Hepatocyte (in vitro differentiated cells): ENCODE data around the gene CDC42BPA. TPM values are rescaled to one million over a fixed set of nuclear protein-coding genes. Genes with fewer than 3 reads are reported as not detected.

Experiments used
- DNase-seq: peaks from one replicate; pipeline ENCODE4 v3.0.0-alpha.2; 2016; ENCODE audit warnings: low spot score
- H2AFZ ChIP-seq: fragments of 200-600 bp; sonication (generic); 2 replicates; pipeline ENCODE4 v1.6.0; 2016; ENCODE audit warnings: antibody characterized with exemption, mild to moderate bottlenecking
- H3K27ac ChIP-seq: fragments of 200-600 bp; sonication (generic); 2 replicates; pipeline ENCODE4 v1.5.1; 2016; ENCODE audit warnings: mild to moderate bottlenecking
- H3K27me3 ChIP-seq: fragments of 200-600 bp; sonication (generic); 2 replicates; pipeline ENCODE4 v1.6.1; 2016
- H3K36me3 ChIP-seq: fragments of 200-600 bp; sonication (generic); replicated peaks from 2 replicates; pipeline ENCODE4 v1.5.1; 2016; ENCODE audit warnings: low read depth; ENCODE audit not compliant: insufficient read depth
- H3K4me1 ChIP-seq: fragments of 200-600 bp; sonication (generic); 2 replicates; pipeline ENCODE4 v1.5.1; 2016; ENCODE audit warnings: mild to moderate bottlenecking, moderate library complexity; ENCODE audit not compliant: insufficient read depth
- H3K4me2 ChIP-seq: fragments of 200-600 bp; sonication (generic); 2 replicates; pipeline ENCODE4 v1.6.0; 2016
- H3K4me3 ChIP-seq: fragments of 200-600 bp; sonication (generic); 2 replicates; pipeline ENCODE4 v1.5.1; 2016; ENCODE audit warnings: mild to moderate bottlenecking
- H3K79me2 ChIP-seq: fragments of 200-600 bp; sonication (generic); 2 replicates; pipeline ENCODE4 v1.6.0; 2017; ENCODE audit warnings: mild to moderate bottlenecking
- H3K9me2 ChIP-seq: fragments of 200-600 bp; sonication (generic); replicated peaks from 2 replicates; pipeline ENCODE4 v1.6.0; 2017; ENCODE audit warnings: mild to moderate bottlenecking; ENCODE audit not compliant: insufficient read depth
- H3K9me3 ChIP-seq: fragments of 200-600 bp; sonication (generic); 2 replicates; pipeline ENCODE4 v1.5.1; 2016; ENCODE audit warnings: low read depth, mild to moderate bottlenecking
- H4K20me1 ChIP-seq: fragments of 200-600 bp; sonication (generic); 2 replicates; pipeline ENCODE4 v1.6.0; 2016; ENCODE audit warnings: mild to moderate bottlenecking; ENCODE audit not compliant: insufficient read depth, poor library complexity, severe bottlenecking
- EZH2 ChIP-seq: fragments of 200-600 bp; sonication (generic); IDR thresholded peaks from 2 replicates; pipeline ENCODE4 v1.6.1; 2016; ENCODE audit warnings: antibody characterized with exemption, mild to moderate bottlenecking, borderline replicate concordance
- EZH2phosphoT487 ChIP-seq: fragments of 200-600 bp; sonication (generic); IDR thresholded peaks from one replicate; pipeline ENCODE4 v1.6.1; 2018; ENCODE audit warnings: antibody characterized with exemption, mild to moderate bottlenecking, low read depth, moderate library complexity; ENCODE audit not compliant: unreplicated experiment, severe bottlenecking
- WGBS: methylation state at CpG from one replicate; pipeline ENCODE4 v1.1.6; 2016; ENCODE audit warnings: low lambda C conversion rate; ENCODE audit errors: missing lambda C conversion rate; 5-methylcytosine and 5-hydroxymethylcytosine counted together
- polyA plus RNA-seq: library from polyadenylated mRNA; unstranded; fragments of >200 nt; fragmentation: Nextera tagmentation; extraction: Ambion mirVana; gene quantifications from 2 replicates; pipeline ENCODE4 v1.2.1, GENCODE V29; 2016
- total RNA-seq: library from RNA; depleted of rRNA; stranded (reverse); fragments of >200 nt; gene quantifications from 2 replicates; pipeline ENCODE4 v1.2.3, GENCODE V29; 2014
- TF ChIP-seq, protein P1 (sequence below): fragments of 200-600 bp; sonication (generic); IDR thresholded peaks from 2 replicates; pipeline ENCODE4 v1.5.1; 2016; ENCODE audit warnings: antibody characterized with exemption, mild to moderate bottlenecking; ENCODE audit not compliant: poor library complexity

CDC42BPA gene
- total and polyA plus RNA-seq, 2 experiments from 2014 or later, result 24.5 to 40.9 TPM

DNA sequence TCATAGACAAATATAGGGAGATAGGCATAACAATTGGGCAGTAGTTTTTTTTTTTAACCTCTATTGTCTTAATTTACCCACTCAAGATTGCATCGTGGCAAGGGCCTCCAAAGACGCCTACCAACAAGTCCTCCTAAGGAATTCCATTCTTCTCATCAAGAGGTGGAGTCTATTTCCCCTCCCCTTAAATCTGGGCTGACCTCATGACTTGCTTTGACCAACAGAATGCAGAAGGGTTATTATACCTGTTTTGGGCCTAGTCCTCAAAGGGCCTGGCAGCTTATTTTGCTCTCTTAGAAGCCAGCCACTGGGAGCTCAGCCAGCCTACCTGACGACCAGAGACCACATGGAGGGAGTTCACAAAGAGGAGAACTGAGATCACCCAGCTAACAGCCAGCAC is 285.9 kb downstream of the CDC42BPA start:
- Histone ChIP-seq H3K4me2 (no peak overlapping the region), H3K9me3 (no peaks in the 10 kb centered on the region), H3K4me1 (no peaks in the 10 kb centered on the region), H3K79me2 (no peaks in the 10 kb centered on the region), H3K27me3 (no peaks in the 10 kb centered on the region), H3K27ac (no peak overlapping the region), H2AFZ (no peak overlapping the region), H4K20me1 (no peaks in the 10 kb centered on the region), H3K9me2 (no peaks in the 10 kb centered on the region), H3K36me3 (no peaks in the 10 kb centered on the region), H3K4me3 (no peak overlapping the region)
- TF ChIP-seq EZH2, result no peak
- no peak for TF ChIP-seq EZH2phosphoT487
- TF ChIP-seq, protein P1, sequence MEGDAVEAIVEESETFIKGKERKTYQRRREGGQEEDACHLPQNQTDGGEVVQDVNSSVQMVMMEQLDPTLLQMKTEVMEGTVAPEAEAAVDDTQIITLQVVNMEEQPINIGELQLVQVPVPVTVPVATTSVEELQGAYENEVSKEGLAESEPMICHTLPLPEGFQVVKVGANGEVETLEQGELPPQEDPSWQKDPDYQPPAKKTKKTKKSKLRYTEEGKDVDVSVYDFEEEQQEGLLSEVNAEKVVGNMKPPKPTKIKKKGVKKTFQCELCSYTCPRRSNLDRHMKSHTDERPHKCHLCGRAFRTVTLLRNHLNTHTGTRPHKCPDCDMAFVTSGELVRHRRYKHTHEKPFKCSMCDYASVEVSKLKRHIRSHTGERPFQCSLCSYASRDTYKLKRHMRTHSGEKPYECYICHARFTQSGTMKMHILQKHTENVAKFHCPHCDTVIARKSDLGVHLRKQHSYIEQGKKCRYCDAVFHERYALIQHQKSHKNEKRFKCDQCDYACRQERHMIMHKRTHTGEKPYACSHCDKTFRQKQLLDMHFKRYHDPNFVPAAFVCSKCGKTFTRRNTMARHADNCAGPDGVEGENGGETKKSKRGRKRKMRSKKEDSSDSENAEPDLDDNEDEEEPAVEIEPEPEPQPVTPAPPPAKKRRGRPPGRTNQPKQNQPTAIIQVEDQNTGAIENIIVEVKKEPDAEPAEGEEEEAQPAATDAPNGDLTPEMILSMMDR, result no peak
- 74% methylated on average over 3 of the region's 3 CpGs for WGBS
- DNase-seq, result no peak

DNA sequence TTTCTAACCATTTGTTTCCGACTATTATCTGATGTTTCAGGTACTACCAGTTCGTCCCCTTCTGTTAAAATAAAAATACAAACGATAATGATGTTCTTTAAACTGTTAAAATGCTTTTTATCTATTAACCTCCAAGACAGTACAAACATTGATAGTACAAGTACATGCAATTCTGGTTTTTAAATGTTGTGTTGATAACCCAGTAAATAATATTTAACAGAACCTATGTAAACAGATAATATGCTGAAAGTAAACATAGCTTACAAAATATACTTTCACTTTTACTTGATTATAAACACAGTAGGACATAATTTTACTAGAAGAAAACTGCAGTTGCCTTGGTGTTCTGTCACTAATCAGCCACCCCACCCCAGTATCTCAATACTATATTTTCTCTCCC is 301.3 kb downstream of the CDC42BPA start:
- no peak overlapping the region for H3K27ac ChIP-seq

DNA sequence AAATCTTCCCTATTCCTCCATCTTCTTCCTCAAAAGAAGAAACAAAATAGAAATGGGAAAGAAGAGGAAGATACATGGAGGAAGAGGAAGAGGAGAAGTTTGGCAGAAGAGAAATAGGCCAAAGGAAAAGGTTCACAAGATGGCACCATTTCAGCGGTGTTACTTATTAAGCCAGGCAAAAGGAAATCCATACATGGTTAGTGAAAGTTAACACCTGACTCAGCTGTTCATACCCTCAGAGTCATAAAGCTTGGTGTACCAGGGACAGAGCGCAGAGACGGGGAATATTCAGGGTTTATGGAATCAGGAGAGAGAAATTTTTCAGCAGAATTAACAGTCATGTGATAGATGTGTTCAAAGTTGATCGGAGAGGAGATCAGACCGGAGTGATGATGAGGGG is 307.6 kb downstream of the CDC42BPA start:
- no peak overlapping the region for H2AFZ ChIP-seq
- no peak overlapping the region for H3K4me2 ChIP-seq
- no peaks in the 10 kb centered on the region for H3K4me1 ChIP-seq
- no peaks in the 10 kb centered on the region for H3K9me3 ChIP-seq
- H3K79me2 ChIP-seq, result no peaks in the 10 kb centered on the region
- 95% methylated on average over 5 of the region's 5 CpGs for WGBS
- no peaks in the 10 kb centered on the region for H3K9me2 ChIP-seq
- H3K27me3 ChIP-seq, result no peaks in the 10 kb centered on the region
- peaks cover 2% of the 10 kb centered on the region for H3K36me3 ChIP-seq
- H4K20me1 ChIP-seq, result no peaks in the 10 kb centered on the region
- no peak for DNase-seq
- no peak overlapping the region for H3K27ac ChIP-seq
- H3K4me3 ChIP-seq, result no peak overlapping the region
- TF ChIP-seq EZH2phosphoT487 (no peak), EZH2 (no peak)
- TF ChIP-seq, protein P1, result no peak

More for the DNA sequence above, 301.3 kb downstream of the CDC42BPA start:
- H3K79me2 ChIP-seq, result no peaks in the 10 kb centered on the region
- TF ChIP-seq, protein P1, result no peak
- TF ChIP-seq EZH2phosphoT487 (no peak), EZH2 (no peak)
- no peaks in the 10 kb centered on the region for H3K9me2 ChIP-seq
- no peak for DNase-seq
- H3K4me2 ChIP-seq, result no peak overlapping the region
- no peaks in the 10 kb centered on the region for H3K27me3 ChIP-seq
- H4K20me1 ChIP-seq, result no peaks in the 10 kb centered on the region
- no peak overlapping the region for H2AFZ ChIP-seq
- H3K9me3 ChIP-seq, result no peaks in the 10 kb centered on the region
- H3K4me3 ChIP-seq, result no peak overlapping the region
- WGBS, result 72% methylated on average over 3 of the region's 3 CpGs
- no peaks in the 10 kb centered on the region for H3K4me1 ChIP-seq
- H3K36me3 ChIP-seq, result no peaks in the 10 kb centered on the region

DNA sequence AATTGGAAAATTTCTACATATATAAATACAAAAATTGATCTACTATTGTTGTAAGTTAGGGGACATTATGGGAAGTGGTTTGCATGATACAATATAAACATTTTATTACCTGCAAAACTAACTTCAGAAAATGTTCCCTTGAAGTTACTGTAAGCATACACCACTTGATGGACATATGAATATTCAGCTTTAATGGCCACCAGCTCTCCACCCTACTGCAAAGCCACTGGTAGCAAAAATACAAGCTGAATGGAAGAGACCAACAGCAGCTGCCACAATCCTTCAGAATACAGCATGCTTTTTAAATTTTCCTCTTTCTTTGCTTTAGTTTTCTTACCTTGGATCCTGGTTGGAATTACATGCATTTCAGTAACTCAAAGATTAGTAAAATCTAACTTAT is 308.4 kb downstream of the CDC42BPA start:
- TF ChIP-seq EZH2phosphoT487 (no peak), EZH2 (no peak)
- TF ChIP-seq, protein P1, result no peak

More for the DNA sequence above, 308.4 kb downstream of the CDC42BPA start:
- Histone ChIP-seq H2AFZ (no peak overlapping the region), H3K79me2 (no peaks in the 10 kb centered on the region), H4K20me1 (no peaks in the 10 kb centered on the region), H3K4me3 (no peak overlapping the region), H3K4me1 (no peaks in the 10 kb centered on the region), H3K9me2 (no peaks in the 10 kb centered on the region), H3K27me3 (no peaks in the 10 kb centered on the region), H3K36me3 (peaks cover 2% of the 10 kb centered on the region), H3K9me3 (no peaks in the 10 kb centered on the region), H3K27ac (no peak overlapping the region), H3K4me2 (no peak overlapping the region)
- no peak for DNase-seq
